Stimulated activated CD4-positive, alpha-beta T cell treated with anti-CD3 and anti-CD28 coated beads, TNF-alpha, amount 100 ng/mL, for 4 hours (primary cell): ENCODE results near the gene PYROXD2.
"Not testable (repeated sequence)": the region's sequence is repeated elsewhere in the genome, so short reads cannot be mapped to it uniquely, and the experiment has no call there.

Experiments
- DNase-seq, 3 experiments: peaks; one replicate each; pipeline ENCODE4 v3.0.0-alpha.2; 2020; ENCODE audit warnings: low read depth in 3 of 3

PYROXD2 gene

GRCh38 chr10:98394851-98395440 lies 20.0 kb downstream of the PYROXD2 start:
- DNase-seq, result no peak

- DNase-seq, result no peak
Observed at GRCh38 chr10:98391578-98391991, 23.4 kb downstream of the PYROXD2 start.

GRCh38 chr10:98391065-98391464 lies 23.9 kb downstream of the PYROXD2 start:
- no peak for DNase-seq

GRCh38 chr10:98390406-98390805 lies 24.6 kb downstream of the PYROXD2 start:
- DNase-seq, result no peak

GRCh38 chr10:98389398-98389797 lies 25.6 kb downstream of the PYROXD2 start:
- no peak for DNase-seq

- no peak for DNase-seq
Observed at GRCh38 chr10:98388101-98388655, 26.8 kb downstream of the PYROXD2 start.

DNA sequence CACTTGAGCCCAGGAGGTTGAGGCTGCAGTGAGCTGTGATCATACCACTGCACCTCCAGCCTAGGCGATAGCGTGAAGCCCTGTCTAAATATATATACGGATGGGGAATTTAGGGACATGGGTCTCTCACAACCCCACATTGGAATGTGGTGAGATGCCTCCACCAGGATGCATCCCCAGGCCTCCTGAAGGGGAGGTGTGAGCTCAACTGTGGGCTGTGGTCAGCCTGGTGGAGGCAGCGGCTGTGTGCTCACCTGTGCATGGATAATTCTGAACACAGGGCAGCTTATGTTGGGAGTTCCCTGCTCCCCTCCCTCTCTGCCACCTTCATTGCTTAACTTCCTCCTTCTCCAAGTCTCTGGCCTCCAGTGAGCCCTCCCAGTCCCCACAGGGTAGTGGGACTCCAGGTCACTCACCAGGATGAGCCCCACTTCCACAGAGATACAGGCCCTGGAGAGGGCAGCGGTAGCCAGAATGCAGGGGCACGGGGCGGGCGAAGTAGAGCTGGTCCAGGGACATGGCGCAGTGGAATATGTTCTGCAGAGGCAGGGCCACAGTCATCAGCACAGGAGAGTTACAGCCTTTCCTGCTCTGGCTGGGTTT lies 30.4 kb downstream of the PYROXD2 start:
- no peak for DNase-seq

DNA sequence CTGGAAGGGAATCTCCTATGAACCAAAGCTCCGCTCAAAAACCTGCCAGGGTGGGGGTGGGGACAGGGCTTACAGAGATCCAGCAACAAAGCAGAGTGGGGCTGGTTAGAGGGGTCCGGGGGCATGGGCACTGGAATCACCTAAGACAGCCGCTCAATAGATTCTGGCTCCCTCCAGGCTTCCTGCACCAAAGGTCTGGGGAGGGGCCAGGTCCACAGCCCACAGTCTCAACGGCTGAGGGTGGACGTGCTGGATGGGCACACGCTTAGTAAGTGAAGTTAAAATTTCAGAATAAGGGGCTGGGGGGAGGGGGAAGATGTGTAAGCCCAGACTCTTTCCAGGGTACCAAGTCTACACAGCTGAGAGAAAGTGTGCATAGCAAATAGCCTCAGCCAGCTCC lies 31.1 kb downstream of the PYROXD2 start:
- DNase-seq, result no peak

GRCh38 chr10:98383134-98383667 lies 31.8 kb downstream of the PYROXD2 start:
- DNase-seq, result not testable (repeated sequence)

- no peak for DNase-seq
Observed at GRCh38 chr10:98382691-98383101, 32.3 kb downstream of the PYROXD2 start.

DNA sequence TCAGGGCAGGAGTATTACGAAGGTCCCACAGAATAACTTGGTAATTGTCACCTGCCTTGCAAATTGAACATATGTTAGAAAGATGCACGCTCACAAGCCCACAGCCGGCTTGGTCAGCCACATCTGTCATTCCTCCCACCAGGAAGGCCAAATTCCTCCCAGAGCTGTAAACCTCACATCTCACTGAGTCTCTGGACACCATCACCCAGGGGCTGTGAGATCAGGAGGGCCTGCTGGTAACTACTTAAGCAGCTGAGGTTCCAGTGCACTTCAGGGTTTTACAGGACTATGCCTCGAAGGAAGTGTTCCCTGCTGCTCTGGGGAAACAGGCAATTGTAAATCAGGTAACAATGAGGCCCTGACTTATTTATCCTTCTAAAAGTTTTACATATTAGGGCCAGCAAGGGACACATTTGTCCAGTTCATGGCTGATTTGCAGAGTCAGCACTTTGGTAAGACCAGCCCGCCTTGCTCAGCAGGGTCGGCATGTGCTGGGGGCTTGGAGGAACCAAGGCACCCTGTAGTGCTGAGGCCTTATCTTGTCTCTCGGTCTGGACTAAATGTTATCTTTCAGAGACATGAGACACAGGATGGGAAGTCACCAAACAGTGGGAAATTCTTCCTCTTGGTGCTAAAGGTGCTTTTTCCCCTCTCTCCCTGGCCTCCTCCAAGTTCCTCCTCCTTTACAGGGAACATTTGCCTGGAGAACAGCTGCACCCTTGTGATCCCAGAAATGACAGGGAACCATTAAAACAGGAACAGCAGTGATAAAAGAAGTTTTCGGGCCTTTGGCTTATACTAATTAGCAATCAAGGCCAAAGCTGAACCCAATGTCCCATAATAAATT lies 34.3 kb downstream of the PYROXD2 start:
- no peak for DNase-seq

DNA sequence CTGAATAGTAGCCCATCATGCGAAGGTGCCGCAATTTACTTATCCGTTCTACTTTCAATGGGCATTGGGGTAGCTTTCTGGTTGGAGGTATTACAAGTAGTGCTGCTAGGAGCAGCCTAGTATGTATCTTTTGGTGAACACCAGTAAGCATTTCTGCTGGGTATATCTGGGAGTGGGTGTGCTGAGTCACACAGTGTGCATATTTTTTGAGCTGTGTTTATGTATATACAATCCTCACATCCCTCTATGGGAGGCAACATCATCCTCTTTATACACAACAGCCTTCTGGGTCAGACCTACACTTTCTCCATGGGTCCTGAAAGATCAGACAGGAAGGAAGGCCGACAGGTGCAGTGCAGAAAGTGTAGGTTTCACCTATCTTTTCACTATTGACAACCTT lies 36.3 kb downstream of the PYROXD2 start:
- no peak for DNase-seq

DNA sequence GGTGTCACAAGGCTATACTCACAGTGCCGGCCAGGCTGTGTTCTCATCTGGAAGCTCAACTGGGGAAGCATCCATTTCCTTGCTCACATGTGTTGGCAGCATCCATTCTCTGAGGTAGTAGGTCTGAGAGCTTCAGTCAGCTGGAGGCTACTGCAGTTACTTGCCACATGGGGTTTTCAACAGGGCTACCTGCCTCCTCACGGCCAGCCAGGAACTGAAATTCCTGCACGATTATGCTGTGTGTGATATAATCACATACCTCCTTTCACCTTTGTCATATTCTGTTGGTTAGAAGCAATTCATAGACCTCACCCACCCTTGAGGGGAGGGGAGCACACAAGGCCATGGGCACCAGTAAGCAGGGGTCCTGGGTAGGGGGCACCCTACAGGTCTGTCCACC lies 37.4 kb downstream of the PYROXD2 start:
- no peak for DNase-seq

GRCh38 chr10:98377001-98377400 lies 38.0 kb downstream of the PYROXD2 start:
- no peak for DNase-seq

- no peak for DNase-seq
Observed at GRCh38 chr10:98376485-98376884, 38.5 kb downstream of the PYROXD2 start.

GRCh38 chr10:98374217-98374985 lies 40.6 kb downstream of the PYROXD2 start:
- no peak for DNase-seq

- DNase-seq, result no peak
Observed at GRCh38 chr10:98373260-98374040, 41.5 kb downstream of the PYROXD2 start.

- DNase-seq, result no peak
Observed at GRCh38 chr10:98370831-98371820, 43.9 kb downstream of the PYROXD2 start.

DNA sequence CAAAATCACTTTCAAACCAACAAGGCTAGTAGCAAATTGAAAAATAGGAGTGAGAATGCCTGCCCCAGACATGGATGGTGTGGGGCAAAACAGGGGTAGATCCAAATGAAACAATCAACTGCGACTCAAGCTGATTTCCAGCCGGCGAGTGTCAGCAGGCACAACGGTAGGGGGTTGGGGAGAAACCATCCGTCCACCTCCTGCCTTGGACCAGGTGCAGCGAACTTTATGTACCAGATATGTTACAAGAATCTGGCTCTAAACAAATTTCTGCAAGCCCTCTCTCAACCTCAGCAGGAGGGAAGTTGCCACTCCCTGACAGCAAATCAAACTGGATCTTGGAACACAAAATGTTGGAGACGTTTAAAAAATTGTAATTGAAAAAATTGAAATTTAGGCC lies 45.2 kb downstream of the PYROXD2 start:
- no peak for DNase-seq

GRCh38 chr10:98368644-98369043 lies 46.3 kb downstream of the PYROXD2 start:
- no peak for DNase-seq
